GM15510 (cell line): ENCODE results near the gene CHMP4A.

Source experiments
- POLR2A ChIP-seq: IDR thresholded peaks from 3 replicates; pipeline ENCODE4 v1.6.1; 2011; ENCODE audit warnings: borderline replicate concordance; ENCODE audit not compliant: insufficient read length; ENCODE audit errors: extremely low read depth

The CHMP4A gene

DNA sequence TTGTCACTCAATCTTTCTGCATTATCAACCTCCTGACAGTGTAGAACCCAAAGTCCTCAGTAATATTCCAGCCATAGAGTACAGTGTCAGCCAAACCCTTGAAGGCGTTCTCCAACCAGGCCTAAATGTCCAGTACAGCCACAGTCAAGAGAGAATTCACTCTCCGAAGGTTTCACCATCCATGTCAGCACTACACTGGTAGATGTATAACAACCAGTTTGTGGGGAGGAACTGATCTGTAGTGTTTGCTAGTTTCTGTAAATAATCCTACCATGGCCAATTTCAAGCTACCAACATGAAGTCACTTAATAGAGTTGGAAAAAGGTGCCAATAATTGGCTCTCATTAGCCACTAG lies 3.0 kb upstream of the CHMP4A start:
- TF ChIP-seq POLR2A = no peak

DNA sequence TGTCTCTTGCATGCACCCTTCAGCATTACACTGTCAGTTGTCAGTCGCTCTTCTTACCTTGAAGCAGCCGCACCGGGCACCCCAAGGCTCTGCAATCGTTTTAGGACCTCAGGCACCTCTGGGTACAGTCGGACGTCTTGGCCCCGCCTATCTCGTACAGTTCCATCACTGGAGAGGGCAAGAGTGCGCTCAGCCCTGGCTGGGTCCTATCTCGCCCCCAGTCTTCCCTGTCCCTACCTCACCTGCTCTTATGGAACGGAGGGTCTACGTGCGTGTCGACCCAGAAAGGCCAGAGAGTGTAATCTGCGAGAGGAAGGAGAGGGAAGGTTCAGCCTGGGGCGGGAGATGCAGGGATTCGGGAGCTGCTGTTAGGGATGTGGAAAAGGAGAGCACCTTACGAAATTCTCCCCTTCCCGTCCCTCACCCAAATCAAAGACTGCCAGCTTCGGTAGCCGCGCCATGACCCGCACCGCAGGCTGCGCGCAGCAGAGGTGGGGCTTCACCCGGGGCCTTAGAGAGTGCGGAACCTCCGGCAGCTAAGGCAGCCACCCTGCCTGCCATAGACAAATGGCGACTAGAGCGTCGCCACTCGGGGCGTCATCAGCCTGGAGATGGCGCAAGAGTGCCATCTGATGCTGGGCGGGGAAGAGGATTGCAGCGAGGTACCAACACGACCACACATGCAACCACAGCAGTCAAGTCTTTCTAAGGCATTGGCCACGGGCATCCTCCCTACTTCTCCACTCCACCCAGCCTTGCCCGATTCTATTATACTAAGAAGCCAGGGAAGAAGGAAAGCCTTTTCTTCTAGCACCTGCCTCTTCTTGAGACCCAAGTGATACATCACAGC lies 2.4 kb upstream of the CHMP4A start, which contains the start of gene MDP1:
Gene MDP1, minus strand, starts transcription at position 572 of the 850 bp plus-strand sequence. Its CDS starts 111 bp downstream, at position 461.
- peak; percentile 78 for TF ChIP-seq POLR2A

DNA sequence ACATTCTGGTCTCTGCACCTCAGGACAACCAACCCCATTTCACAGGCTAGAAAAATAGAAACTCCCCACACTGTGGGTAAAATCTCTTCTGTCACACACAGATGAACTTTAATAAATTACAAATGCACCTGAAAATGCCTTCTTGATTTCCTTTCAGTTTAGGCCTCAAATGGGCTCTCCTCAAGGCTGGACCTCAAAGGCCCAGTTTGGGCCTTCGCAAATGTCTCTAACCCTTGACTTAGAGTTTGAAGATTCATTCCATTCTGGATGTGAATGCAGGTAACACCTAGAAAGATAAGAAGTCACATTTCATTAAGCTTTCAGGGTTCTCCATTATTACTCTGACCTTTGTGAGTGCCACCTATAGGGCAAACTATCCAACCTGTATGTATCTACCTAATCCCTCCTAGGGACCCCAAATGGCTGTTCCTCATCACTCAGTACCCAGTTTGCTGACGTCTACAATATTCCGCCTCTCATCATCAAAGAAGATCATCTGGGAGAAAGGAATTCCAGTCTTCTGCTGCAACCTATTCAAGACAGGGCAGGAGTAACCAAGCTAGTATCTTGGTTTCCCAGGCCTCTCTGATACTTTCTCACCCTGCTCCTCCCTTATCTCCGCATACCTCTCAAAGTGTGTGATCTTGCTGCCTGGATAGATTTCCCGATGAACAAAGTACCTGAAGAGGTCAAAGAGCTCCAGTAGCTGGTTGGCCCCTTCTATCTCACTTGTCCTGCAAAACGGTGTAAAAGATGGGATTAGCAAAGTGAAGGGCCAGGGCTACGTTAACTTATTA lies 776 bp upstream of the CHMP4A start:
- no peak for TF ChIP-seq POLR2A

DNA sequence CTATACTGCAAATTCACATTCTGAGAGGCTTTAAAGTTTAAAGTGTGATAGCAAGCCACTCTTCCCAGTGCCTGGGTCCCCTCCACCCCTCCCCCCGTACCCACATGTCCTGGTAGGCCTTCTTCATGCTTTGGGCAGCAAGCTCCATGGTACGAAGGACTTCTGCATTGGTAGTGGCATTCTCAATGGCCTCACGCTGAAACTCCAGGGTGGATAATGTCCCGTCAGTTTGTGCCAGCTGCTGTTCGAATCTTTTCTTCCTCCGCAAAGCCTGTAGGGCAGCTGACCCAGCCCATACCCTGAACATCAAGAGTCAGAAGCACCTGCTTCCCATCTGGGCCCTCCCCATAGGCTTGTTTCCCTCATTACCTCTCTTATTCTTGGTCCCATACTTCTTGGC lies 2.0 kb downstream of the CHMP4A start:
- no peak for TF ChIP-seq POLR2A

DNA sequence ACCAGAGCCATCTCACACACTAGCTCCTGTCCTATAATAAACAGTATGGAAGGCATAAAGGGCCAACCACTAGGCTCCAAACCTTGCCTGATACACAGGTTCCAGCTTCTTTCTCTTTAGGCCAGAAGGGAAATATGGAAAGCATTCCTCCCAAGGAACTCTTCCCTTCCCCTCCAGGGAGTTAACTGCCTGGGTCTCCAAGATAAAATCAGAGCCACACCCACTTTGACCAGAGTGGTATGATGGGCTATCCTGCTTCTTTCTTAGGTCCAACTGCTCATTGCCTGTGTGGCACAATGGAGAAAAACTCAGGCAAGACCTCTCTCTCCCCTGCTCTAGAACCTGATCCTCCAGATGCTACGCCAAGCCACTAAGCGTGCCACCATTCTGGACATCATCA lies 5.7 kb downstream of the CHMP4A start:
- no peak for TF ChIP-seq POLR2A

DNA sequence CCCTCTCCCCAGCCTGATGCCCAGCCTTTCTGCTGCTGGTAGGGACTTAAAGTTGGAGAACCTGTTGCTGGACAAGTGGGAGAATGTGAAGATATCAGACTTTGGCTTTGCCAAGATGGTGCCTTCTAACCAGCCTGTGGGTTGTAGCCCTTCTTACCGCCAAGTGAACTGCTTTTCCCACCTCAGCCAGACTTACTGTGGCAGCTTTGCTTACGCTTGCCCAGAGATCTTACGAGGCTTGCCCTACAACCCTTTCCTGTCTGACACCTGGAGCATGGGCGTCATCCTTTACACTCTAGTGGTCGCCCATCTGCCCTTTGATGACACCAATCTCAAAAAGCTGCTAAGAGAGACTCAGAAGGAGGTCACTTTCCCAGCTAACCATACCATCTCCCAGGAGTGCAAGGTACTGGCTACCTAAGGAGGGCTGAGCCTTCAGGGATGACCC lies 6.2 kb downstream of the CHMP4A start:
- no peak for TF ChIP-seq POLR2A

DNA sequence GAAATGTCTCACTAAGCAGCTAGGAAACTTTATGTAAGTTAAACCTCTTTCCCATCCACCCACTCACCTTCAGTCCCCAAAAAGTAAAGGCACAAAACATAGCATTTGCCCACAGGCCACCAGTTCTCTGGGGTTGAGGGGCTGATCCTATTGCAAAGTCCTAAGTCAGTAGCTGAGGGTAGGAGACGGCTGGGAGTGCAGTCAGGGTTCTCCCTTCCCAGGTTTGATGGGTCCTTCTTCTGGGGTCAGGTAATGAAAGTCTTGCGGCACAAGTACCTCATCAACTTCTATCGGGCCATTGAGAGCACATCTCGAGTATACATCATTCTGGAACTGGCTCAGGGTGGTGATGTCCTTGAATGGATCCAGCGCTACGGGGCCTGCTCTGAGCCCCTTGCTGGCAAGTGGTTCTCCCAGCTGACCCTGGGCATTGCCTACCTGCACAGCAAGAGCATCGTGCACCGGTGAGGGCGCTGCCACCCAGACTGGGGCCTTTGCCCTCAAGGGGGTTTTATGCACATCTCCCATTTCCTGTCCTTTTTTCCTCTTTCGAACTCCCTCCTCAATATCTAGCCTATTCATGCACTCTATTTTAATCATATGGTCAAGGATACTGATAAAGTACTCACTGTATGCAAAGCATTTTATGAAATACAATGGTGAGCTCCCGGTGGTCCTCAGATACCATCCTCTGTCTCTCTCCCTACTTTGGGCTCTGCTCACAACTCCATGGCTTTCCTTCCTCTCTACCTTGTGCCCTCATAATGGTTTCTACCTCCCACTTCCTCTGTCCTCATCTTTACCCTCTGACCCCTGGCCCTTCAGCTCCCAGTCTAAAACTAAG lies 6.8 kb downstream of the CHMP4A start:
- TF ChIP-seq POLR2A = no peak

DNA sequence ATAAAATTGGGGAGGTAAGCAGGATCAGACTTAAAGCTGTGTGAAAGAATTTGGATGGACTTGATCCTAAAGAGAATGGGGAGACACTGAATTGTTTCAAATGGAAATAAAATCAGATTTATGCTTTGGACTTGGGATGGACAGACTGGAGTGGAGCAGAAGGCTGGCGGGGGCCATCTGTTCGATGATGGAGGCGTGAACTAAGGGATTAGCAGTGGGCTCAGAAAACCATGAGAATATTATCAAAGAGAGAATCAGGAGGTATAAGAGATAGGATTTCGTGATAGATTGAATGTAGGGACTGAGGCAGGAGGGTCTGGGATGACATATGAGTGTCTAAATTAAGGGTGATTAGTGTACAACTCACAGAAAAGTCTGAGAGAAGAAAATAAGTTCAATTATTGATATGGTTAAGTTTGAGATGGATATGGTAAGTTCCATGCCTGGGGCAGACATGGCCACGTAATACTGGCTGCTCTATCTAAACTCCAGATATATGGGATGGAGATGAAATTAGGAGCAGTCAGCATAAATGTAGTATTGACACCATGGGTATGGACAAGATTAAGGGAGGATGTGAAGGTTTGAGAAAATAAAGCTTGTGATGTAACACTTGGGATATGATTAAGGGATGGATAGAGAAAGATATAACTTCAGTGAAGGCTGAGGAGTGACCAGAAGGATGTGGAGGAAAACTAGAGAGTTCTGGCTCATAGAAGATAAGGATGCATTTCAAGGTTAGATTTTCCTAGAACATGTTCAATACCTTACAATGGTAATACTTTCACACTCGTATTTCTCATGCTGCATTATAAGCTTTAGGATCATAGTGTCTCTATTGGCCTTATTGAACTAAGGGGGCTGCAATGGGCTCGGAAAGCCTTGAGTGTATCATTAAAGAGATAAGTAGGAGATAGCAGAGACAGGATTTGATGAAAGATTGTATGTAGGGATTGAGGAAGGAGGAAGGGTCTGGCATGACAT lies 8.8 kb downstream of the CHMP4A start:
- no peak for TF ChIP-seq POLR2A

DNA sequence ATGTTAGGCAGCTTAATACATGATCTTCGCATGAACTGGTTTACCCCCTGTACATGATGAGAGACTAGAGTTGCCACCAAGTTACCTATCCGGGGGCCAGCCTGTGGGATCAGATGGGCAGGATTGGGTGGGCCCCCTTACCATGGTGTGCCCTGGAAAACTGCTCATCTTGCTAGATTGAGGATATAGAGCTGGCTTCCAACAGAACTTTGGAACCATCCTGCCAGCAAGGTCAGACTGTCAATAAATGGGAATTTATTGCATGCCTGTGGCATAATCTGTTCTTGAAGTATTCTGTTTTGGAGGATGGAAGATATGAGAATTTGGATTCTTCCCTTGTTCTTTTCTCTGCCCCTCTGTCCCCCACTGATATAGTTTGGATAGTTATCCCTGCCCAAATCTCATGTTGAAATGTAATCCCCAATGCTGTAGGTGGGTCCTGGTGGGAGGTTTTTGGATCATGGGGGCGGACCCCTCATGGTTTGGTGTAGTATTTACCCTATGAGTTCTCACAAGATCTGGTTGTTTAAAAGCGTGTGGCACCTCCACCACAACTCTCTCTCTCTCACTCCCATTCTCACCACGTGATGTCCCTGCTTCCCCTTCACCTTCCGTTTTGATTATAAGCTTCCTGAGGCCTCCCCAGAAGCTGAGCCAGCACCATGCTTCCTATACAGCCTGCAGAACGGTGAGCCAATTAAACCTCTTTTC lies 14.3 kb downstream of the CHMP4A start:
- TF ChIP-seq POLR2A = no peak

DNA sequence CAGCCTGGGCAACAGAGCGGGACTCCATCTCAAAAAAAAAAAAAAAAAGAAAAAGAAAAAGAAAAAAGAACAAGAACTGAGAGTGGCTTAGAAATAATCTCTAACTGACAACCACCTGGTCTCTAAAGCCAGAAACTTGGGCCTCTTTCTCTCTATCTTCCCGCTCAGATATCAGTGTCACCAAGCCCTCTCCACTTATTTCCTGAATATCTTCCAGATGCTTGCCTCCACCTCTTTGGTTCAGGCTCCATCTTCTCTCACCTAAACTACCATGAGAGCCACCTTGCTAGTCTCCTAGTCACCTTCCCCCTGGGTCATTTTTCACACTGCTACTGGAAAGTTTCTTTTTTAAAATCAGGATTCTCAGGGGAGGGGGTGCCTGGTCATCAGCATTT lies 16.2 kb downstream of the CHMP4A start:
- TF ChIP-seq POLR2A = no peak

DNA sequence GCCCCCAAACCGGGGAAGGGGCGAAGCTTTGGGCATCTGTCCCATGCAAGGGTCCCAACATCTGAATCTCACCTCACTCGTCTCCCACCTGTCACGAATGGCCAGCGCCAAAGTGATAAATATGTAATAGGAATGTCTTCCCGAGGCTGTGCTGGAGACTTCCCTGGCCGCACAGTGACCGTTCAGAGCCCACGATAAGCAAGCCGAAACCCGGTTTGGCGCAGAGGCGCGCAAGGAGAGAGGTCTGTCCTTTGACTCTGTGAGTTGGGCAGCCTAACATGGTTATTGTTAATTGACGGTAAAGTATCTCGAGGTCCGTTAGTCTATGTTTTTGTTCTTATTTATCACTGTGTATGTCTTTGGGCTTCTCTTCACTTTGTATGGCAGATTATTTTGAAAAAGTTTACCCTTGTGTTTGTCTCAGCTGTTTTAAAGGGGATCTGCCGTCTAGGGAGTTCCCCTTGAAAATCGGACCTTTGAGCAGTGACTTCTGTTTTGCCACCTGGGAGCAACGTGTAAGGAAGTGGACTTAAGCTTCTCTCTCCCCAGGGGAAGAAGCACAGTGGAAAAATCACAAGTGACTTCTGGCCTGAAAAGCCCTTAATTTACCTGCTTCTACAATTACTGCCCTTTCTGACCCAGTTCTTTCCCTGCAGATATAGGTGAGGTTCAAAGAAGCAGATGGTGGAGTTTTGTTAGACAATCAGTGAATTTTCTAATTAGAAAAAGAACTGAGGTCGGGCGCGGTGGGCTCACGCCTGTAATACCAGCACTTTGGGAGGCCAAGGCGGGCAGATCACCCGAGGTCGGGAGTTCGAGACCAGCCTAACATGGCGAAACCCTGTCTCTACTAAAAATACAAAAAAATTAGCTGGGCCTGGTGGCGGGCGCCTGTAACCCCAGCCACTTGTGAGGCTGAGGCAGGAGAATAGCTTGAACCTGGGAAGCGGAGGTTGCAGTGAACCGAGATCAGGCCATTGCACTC lies 16.9 kb downstream of the CHMP4A start:
- no peak for TF ChIP-seq POLR2A
